Karpas-422 (cell line): ENCODE results near the gene RNF212. TPM values are rescaled to one million over a fixed set of nuclear protein-coding genes. Genes with fewer than 3 reads are reported as not detected.

Source experiments
- DNase-seq: peaks from one replicate; pipeline ENCODE4 v3.0.0-alpha.2; 2015
- H2AFZ ChIP-seq: fragments of 200-600 bp; sonication (generic); 2 replicates; pipeline ENCODE4 v1.6.1; 2014; ENCODE audit warnings: antibody characterized with exemption, low read length, mixed read lengths
- H3K27ac ChIP-seq: fragments of 200-600 bp; sonication (generic); 2 replicates; pipeline ENCODE4 v1.5.1; 2014; ENCODE audit warnings: mild to moderate bottlenecking, low read length, moderate library complexity
- H3K27me3 ChIP-seq: fragments of 200-600 bp; sonication (generic); 2 replicates; pipeline ENCODE4 v1.6.1; 2014; ENCODE audit warnings: low read length, mixed read lengths
- H3K36me3 ChIP-seq: fragments of 200-600 bp; sonication (generic); 2 replicates; pipeline ENCODE4 v1.6.1; 2014; ENCODE audit warnings: low read length, mixed read lengths; ENCODE audit not compliant: insufficient read depth
- H3K4me1 ChIP-seq: fragments of 200-600 bp; sonication (generic); 2 replicates; pipeline ENCODE4 v1.6.1; 2014; ENCODE audit warnings: mild to moderate bottlenecking, low read length, mixed read lengths
- H3K4me2 ChIP-seq: fragments of 200-600 bp; sonication (generic); 2 replicates; pipeline ENCODE4 v1.6.1; 2014; ENCODE audit warnings: low read length, low read depth, mild to moderate bottlenecking; ENCODE audit not compliant: poor library complexity, severe bottlenecking
- H3K4me3 ChIP-seq: fragments of 200-600 bp; sonication (generic); 2 replicates; pipeline ENCODE4 v1.5.1; 2014; ENCODE audit warnings: mild to moderate bottlenecking, antibody characterized with exemption, low read length, mixed read lengths
- H3K79me2 ChIP-seq: fragments of 200-600 bp; sonication (generic); 2 replicates; pipeline ENCODE4 v1.6.1; 2014; ENCODE audit warnings: mild to moderate bottlenecking, low read length, mixed read lengths
- H3K9ac ChIP-seq: fragments of 200-600 bp; sonication (generic); 2 replicates; pipeline ENCODE4 v1.6.0; 2014; ENCODE audit warnings: low read length
- H3K9me2 ChIP-seq: fragments of 200-600 bp; sonication (generic), shearing (Covaris generic); replicated peaks from 2 replicates; pipeline ENCODE4 v1.6.0; 2014; ENCODE audit warnings: mild to moderate bottlenecking, low read length, moderate library complexity; ENCODE audit not compliant: insufficient read depth
- H3K9me3 ChIP-seq: fragments of 300-700, 200-600 bp; sonication (generic); 2 replicates; pipeline ENCODE4 v1.6.1; 2014; ENCODE audit warnings: low read length, mixed read lengths
- H4K20me1 ChIP-seq: fragments of 200-600 bp; sonication (generic); 2 replicates; pipeline ENCODE4 v1.6.1; 2014; ENCODE audit warnings: mild to moderate bottlenecking, antibody characterized with exemption, low read length, low read depth; ENCODE audit not compliant: insufficient read depth
- total RNA-seq: library from RNA; depleted of rRNA; stranded (reverse); fragments of >200 nt; shearing (Covaris generic); gene quantifications from 2 replicates; pipeline ENCODE4 v1.2.3, GENCODE V29; 2014; ENCODE audit warnings: low replicate concordance

Gene RNF212
- total RNA-seq, 1 experiment from 2014 or later: not detected

- H3K4me3 ChIP-seq: no peak overlapping the region
- no peak overlapping the region for H2AFZ ChIP-seq
- no peak for DNase-seq
- H4K20me1 ChIP-seq: no peaks in the 10 kb centered on the region
- H3K27ac ChIP-seq: no peak overlapping the region
- H3K27me3 ChIP-seq: no peaks in the 10 kb centered on the region
- no peaks in the 10 kb centered on the region for H3K9me2 ChIP-seq
- H3K79me2 ChIP-seq: no peaks in the 10 kb centered on the region
- H3K9ac ChIP-seq: no peak overlapping the region
- H3K36me3 ChIP-seq: no peaks in the 10 kb centered on the region
- no peaks in the 10 kb centered on the region for H3K4me1 ChIP-seq
- no peaks in the 10 kb centered on the region for H3K9me3 ChIP-seq
- H3K4me2 ChIP-seq: no peak overlapping the region
Measured at GRCh38 chr4:1044469-1045192, 68.7 kb downstream of the RNF212 start.

GRCh38 chr4:1043651-1044468, 69.5 kb downstream of the RNF212 start:
- no peak for DNase-seq
- no peaks in the 10 kb centered on the region for H3K79me2 ChIP-seq
- H3K4me3 ChIP-seq: no peak overlapping the region
- no peaks in the 10 kb centered on the region for H3K9me3 ChIP-seq
- no peaks in the 10 kb centered on the region for H3K4me1 ChIP-seq
- no peaks in the 10 kb centered on the region for H4K20me1 ChIP-seq
- H3K27me3 ChIP-seq: no peaks in the 10 kb centered on the region
- no peak overlapping the region for H3K9ac ChIP-seq
- H2AFZ ChIP-seq: no peak overlapping the region
- no peaks in the 10 kb centered on the region for H3K9me2 ChIP-seq
- no peak overlapping the region for H3K4me2 ChIP-seq
- H3K27ac ChIP-seq: no peak overlapping the region
- no peaks in the 10 kb centered on the region for H3K36me3 ChIP-seq

DNA sequence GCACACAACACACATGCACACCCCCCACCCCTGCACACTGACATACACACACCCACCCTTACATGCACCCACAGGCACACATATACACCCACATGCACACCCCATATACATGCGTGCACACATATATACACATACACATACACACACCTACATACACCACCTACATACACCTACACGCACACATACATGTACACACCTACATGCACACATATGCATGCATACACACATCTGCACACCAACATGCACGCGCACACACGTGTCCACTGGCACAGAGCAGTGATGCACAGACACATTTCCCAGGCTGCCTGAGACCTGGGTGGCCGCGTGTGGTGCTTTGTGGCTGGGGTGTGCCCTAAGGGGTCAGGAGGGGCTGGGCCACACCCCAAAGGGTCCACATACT, 70.2 kb downstream of the RNF212 start:
- H2AFZ ChIP-seq: no peak overlapping the region
- H3K4me3 ChIP-seq: no peak overlapping the region
- no peaks in the 10 kb centered on the region for H3K79me2 ChIP-seq
- no peaks in the 10 kb centered on the region for H3K9me3 ChIP-seq
- no peak overlapping the region for H3K27ac ChIP-seq
- H3K36me3 ChIP-seq: no peaks in the 10 kb centered on the region
- no peaks in the 10 kb centered on the region for H3K9me2 ChIP-seq
- H3K4me1 ChIP-seq: no peaks in the 10 kb centered on the region
- no peak for DNase-seq
- no peaks in the 10 kb centered on the region for H3K27me3 ChIP-seq
- no peaks in the 10 kb centered on the region for H4K20me1 ChIP-seq
- no peak overlapping the region for H3K9ac ChIP-seq
- H3K4me2 ChIP-seq: no peak overlapping the region

- no peak overlapping the region for H3K9ac ChIP-seq
- H3K36me3 ChIP-seq: no peaks in the 10 kb centered on the region
- no peaks in the 10 kb centered on the region for H3K27me3 ChIP-seq
- no peak overlapping the region for H3K4me2 ChIP-seq
- no peak for DNase-seq
- H3K27ac ChIP-seq: no peak overlapping the region
- no peak overlapping the region for H2AFZ ChIP-seq
- H3K9me3 ChIP-seq: no peaks in the 10 kb centered on the region
- H3K79me2 ChIP-seq: no peaks in the 10 kb centered on the region
- no peaks in the 10 kb centered on the region for H4K20me1 ChIP-seq
- H3K4me3 ChIP-seq: no peak overlapping the region
- H3K4me1 ChIP-seq: no peaks in the 10 kb centered on the region
- H3K9me2 ChIP-seq: no peaks in the 10 kb centered on the region
Measured at GRCh38 chr4:1042352-1043055, 70.9 kb downstream of the RNF212 start.

DNA sequence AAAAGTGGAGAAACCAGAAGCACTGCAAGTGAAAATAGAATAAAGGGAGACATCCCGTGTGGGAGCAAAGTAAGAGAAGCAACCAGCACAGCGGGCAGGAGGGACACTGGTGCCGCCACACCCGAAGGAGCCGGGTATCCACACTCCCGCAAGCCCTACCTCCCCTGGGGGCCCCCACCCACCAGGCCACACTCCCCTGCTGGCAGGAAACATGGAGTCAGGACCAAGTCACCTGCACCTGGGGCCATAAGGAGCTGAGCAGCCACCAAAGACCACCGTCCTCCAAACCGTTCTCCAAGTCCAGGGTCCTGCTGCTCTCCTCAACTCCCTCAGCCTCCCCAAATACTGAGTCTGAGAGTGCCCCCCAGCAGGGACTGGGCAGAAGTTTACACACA, 71.4 kb downstream of the RNF212 start:
- Histone ChIP-seq H3K4me1 (no peaks in the 10 kb centered on the region), H3K27me3 (no peaks in the 10 kb centered on the region), H3K9me2 (no peaks in the 10 kb centered on the region), H3K27ac (no peak overlapping the region), H3K9ac (no peak overlapping the region), H3K4me2 (no peak overlapping the region), H4K20me1 (no peaks in the 10 kb centered on the region), H3K79me2 (no peaks in the 10 kb centered on the region), H3K36me3 (no peaks in the 10 kb centered on the region), H3K4me3 (no peak overlapping the region), H2AFZ (no peak overlapping the region), H3K9me3 (no peaks in the 10 kb centered on the region)
- DNase-seq: no peak

- H3K4me2 ChIP-seq: no peak overlapping the region
- H3K79me2 ChIP-seq: no peaks in the 10 kb centered on the region
- no peaks in the 10 kb centered on the region for H3K27me3 ChIP-seq
- DNase-seq: no peak
- no peaks in the 10 kb centered on the region for H3K9me2 ChIP-seq
- H3K27ac ChIP-seq: no peak overlapping the region
- H3K9me3 ChIP-seq: no peaks in the 10 kb centered on the region
- H2AFZ ChIP-seq: no peak overlapping the region
- no peaks in the 10 kb centered on the region for H3K36me3 ChIP-seq
- H3K4me3 ChIP-seq: no peak overlapping the region
- no peaks in the 10 kb centered on the region for H4K20me1 ChIP-seq
- H3K4me1 ChIP-seq: no peaks in the 10 kb centered on the region
- H3K9ac ChIP-seq: no peak overlapping the region
Measured at GRCh38 chr4:1041147-1041935, 72.0 kb downstream of the RNF212 start.

- Histone ChIP-seq H3K36me3 (no peaks in the 10 kb centered on the region), H3K79me2 (no peaks in the 10 kb centered on the region), H3K27me3 (no peaks in the 10 kb centered on the region), H3K4me3 (no peak overlapping the region), H3K9me2 (no peaks in the 10 kb centered on the region), H3K9ac (no peak overlapping the region), H3K9me3 (no peaks in the 10 kb centered on the region), H3K27ac (no peak overlapping the region), H3K4me1 (no peaks in the 10 kb centered on the region), H3K4me2 (no peak overlapping the region), H2AFZ (no peak overlapping the region), H4K20me1 (no peaks in the 10 kb centered on the region)
- no peak for DNase-seq
Measured at GRCh38 chr4:1040344-1041146, 72.8 kb downstream of the RNF212 start.
